Activated CD4-positive, alpha-beta T cell treated with anti-CD3 and anti-CD28 coated beads, Interleukin-2, amount 10 ng/mL, durations not matched to agents 24 days and 14 days (primary cell): Measurements from ENCODE around the gene ADM2. TPM values are rescaled to one million over a fixed set of nuclear protein-coding genes. Genes with fewer than 3 reads are reported as not detected.
A peak's percentile ranks its signal among the peaks of the same experiment; 100 is the strongest.

Experiments used
- DNase-seq: peaks from one replicate; pipeline ENCODE4 v3.0.0; 2022
- H3K27ac Mint-ChIP-seq: one replicate; pipeline ENCODE4 v1.8.0; 2022; ENCODE audit warnings: mild to moderate bottlenecking, mixed read lengths
- H3K27me3 Mint-ChIP-seq: one replicate; pipeline ENCODE4 v1.8.0; 2022; ENCODE audit warnings: mixed read lengths
- H3K36me3 Mint-ChIP-seq: one replicate; pipeline ENCODE4 v1.8.0; 2022; ENCODE audit warnings: low read depth, mild to moderate bottlenecking, mixed read lengths
- H3K4me1 Mint-ChIP-seq: one replicate; pipeline ENCODE4 v1.8.0; 2021; ENCODE audit warnings: mixed read lengths
- H3K4me3 Mint-ChIP-seq: one replicate; pipeline ENCODE4 v1.8.0; 2022; ENCODE audit warnings: mild to moderate bottlenecking, moderate library complexity, mixed read lengths
- H3K9me3 Mint-ChIP-seq: one replicate; pipeline ENCODE4 v1.8.0; 2021; ENCODE audit warnings: mixed read lengths
- intact Hi-C: fragments of 100-400 bp; cut with micrococcal nuclease; formaldehyde crosslinking; loops from one replicate; pipeline ENCODE4 v1.15.1; 2023
- total RNA-seq: library from RNA; stranded (reverse); gene quantifications from 2 replicates; pipeline ENCODE4 v1.2.3, GENCODE V29; 2022

Gene ADM2
- total RNA-seq, 1 donor from 2014 or later = 3.2 TPM

- no peak for DNase-seq
Observed at GRCh38 chr22:50490531-50491308, 9.4 kb downstream of the ADM2 start.

GRCh38 chr22:50497093-50497492 lies 15.8 kb downstream of the ADM2 start:
- H3K36me3 Mint-ChIP-seq = no peaks in the 10 kb centered on the region
- DNase-seq = no peak
- H3K4me1 Mint-ChIP-seq = peaks cover 6% of the 10 kb centered on the region
- no peaks in the 10 kb centered on the region for H3K9me3 Mint-ChIP-seq
- H3K27me3 Mint-ChIP-seq = peaks cover 5% of the 10 kb centered on the region
- intact Hi-C loops = no loop called here
- H3K27ac Mint-ChIP-seq = no peak overlapping the region
- no peak overlapping the region for H3K4me3 Mint-ChIP-seq

More at GRCh38 chr22:50490531-50491308, 9.4 kb downstream of the ADM2 start:
- Mint-ChIP-seq H3K27ac (peak overlapping the region; percentile 65), H3K27me3 (peaks cover under 1% of the 10 kb centered on the region), H3K4me3 (peak overlapping the region; percentile 62), H3K4me1 (peaks cover 6% of the 10 kb centered on the region), H3K36me3 (no peaks in the 10 kb centered on the region), H3K9me3 (no peaks in the 10 kb centered on the region)
- intact Hi-C loops = no loop called here

- no peaks in the 10 kb centered on the region for H3K9me3 Mint-ChIP-seq
- intact Hi-C loops = loop anchor here (2.0 kb wide), 1 partner anchor 24 kb away; the partner anchor contains the start of gene SBF1
- peaks cover 2% of the 10 kb centered on the region for H3K36me3 Mint-ChIP-seq
- H3K27me3 Mint-ChIP-seq = peaks cover 5% of the 10 kb centered on the region
- peaks cover 6% of the 10 kb centered on the region for H3K4me1 Mint-ChIP-seq
- H3K4me3 Mint-ChIP-seq = no peak overlapping the region
- H3K27ac Mint-ChIP-seq = no peak overlapping the region
- peak; percentile 93 for DNase-seq
Observed at GRCh38 chr22:50498322-50498890, 17.1 kb downstream of the ADM2 start.

- no peak overlapping the region for H3K4me3 Mint-ChIP-seq
- intact Hi-C loops = loop anchor here (10.0 kb wide), 1 partner anchor 156 kb away; the partner anchor contains the start of gene PPP6R2
Observed at GRCh38 chr22:50500452-50500851, 19.1 kb downstream of the ADM2 start.

DNA sequence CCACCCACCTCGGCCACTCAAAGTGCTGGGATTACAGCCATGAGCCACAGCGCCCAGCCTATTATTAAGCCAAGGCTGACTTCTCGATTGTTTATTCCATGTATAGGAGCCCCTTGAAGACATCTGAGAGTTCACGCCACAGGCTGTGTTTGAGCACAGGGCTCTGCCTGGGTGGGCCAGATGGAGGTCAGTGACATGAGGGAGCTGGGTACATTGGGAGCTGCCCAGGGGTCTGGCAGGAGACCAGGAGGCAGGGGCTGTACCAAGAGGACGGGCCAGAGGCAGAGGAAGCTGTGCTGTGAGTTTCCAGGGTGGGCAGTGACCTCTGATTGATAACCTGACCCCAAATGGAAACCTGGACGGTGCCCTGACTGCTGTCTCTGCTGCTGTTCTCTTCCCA lies 20.8 kb downstream of the ADM2 start:
- Mint-ChIP-seq H3K4me1 (peaks cover 6% of the 10 kb centered on the region), H3K27ac (no peak overlapping the region), H3K36me3 (peaks cover 4% of the 10 kb centered on the region), H3K4me3 (no peak overlapping the region), H3K9me3 (no peaks in the 10 kb centered on the region), H3K27me3 (peaks cover under 1% of the 10 kb centered on the region)
- no peak for DNase-seq
- intact Hi-C loops = loop anchor here (10.0 kb wide), 1 partner anchor 157 kb away; the partner anchor contains the start of gene PPP6R2

More at GRCh38 chr22:50500452-50500851, 19.1 kb downstream of the ADM2 start:
- Mint-ChIP-seq H3K27me3 (peaks cover 5% of the 10 kb centered on the region), H3K27ac (no peak overlapping the region), H3K9me3 (no peaks in the 10 kb centered on the region), H3K36me3 (peaks cover 2% of the 10 kb centered on the region), H3K4me1 (peaks cover 6% of the 10 kb centered on the region)
- DNase-seq = no peak

- Mint-ChIP-seq H3K36me3 (peaks cover 4% of the 10 kb centered on the region), H3K9me3 (no peaks in the 10 kb centered on the region), H3K27me3 (no peaks in the 10 kb centered on the region), H3K4me3 (no peak overlapping the region), H3K4me1 (peaks cover 6% of the 10 kb centered on the region), H3K27ac (no peak overlapping the region)
- DNase-seq = no peak
- intact Hi-C loops = loop anchor here (10.0 kb wide), 1 partner anchor 158 kb away; the partner anchor contains the start of gene PPP6R2
Observed at GRCh38 chr22:50502628-50503474, 21.5 kb downstream of the ADM2 start.

DNA sequence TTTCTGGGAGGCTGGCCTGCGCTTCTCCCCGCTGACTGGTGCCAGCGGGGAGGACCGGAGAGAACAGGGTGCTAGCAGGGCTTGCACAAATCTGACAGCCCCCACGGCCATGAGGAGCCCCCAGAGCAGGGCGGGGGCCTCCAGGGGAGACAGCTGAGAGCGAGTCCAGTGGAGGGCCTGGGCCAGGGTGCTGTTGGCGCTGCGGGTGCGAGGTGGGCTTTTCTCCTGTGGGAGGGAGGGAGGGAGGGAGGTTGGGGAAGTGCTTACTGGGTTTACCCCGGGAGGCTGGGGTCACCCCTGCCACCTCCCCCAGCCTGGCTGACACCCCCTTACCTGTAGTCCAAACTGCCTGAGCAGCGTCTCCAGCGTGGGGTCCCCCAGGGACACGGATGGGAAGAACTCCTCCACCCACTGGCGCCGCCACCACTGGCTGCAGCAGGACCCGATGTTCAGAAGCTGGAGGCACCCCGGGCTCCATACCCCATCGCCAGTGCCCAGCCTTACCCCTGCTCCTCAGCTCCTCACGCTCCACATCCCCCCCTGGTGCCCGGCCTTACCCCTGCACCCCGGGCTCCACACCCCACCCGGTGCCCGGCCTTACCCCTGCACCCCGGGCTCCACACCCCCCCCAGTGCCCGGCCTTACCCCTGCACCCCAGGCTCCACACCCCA lies 22.3 kb downstream of the ADM2 start:
- Mint-ChIP-seq H3K27ac (no peak overlapping the region), H3K36me3 (peaks cover 4% of the 10 kb centered on the region)
- DNase-seq = no peak

GRCh38 chr22:50504369-50505211 lies 23.2 kb downstream of the ADM2 start:
- Mint-ChIP-seq H3K9me3 (no peaks in the 10 kb centered on the region), H3K36me3 (peaks cover 6% of the 10 kb centered on the region), H3K27me3 (peaks cover 1% of the 10 kb centered on the region), H3K27ac (no peak overlapping the region), H3K4me3 (no peak overlapping the region), H3K4me1 (peaks cover 11% of the 10 kb centered on the region)
- intact Hi-C loops = loop anchor here (5.0 to 10.0 kb wide), 3 partner anchors 52 to 252 kb away; partner anchors contain the start of genes HDAC10 and PPP6R2
- no peak for DNase-seq

More for the DNA sequence above, 22.3 kb downstream of the ADM2 start:
- Mint-ChIP-seq H3K27me3 (peaks cover 1% of the 10 kb centered on the region), H3K4me1 (peaks cover 3% of the 10 kb centered on the region), H3K4me3 (no peak overlapping the region), H3K9me3 (no peaks in the 10 kb centered on the region)
- intact Hi-C loops = loop anchor here (10.0 kb wide), 1 partner anchor 159 kb away; the partner anchor contains the start of gene PPP6R2

DNA sequence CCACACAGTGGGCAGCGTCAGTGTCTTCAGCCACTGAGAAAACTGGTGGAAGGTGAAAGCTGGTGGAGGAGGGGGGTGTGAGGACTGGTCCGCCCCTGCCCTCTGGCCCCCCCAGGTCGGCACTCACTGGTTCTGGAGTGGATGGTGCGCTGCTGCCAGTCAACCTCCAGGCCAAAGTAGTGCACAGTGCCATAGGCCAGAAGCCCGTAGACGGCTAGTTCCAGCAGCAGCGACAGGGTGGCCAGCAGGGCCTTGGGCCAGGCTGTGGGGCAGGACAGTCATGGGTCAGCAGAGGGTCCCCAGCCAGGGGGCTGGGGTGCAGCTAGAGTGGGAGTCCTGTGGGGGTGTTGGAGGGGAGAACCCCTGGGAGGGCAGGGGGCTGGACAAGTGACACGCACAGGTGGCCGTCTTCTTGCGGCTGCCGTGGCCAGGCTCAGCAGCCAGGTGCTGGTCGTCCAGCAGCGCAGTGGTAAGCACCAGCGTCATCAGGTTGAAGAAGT lies 24.0 kb downstream of the ADM2 start:
- peaks cover 7% of the 10 kb centered on the region for H3K36me3 Mint-ChIP-seq
- H3K4me1 Mint-ChIP-seq = peaks cover 12% of the 10 kb centered on the region
- no peak overlapping the region for H3K27ac Mint-ChIP-seq
- H3K27me3 Mint-ChIP-seq = peaks cover 1% of the 10 kb centered on the region
- DNase-seq = no peak
- H3K9me3 Mint-ChIP-seq = no peaks in the 10 kb centered on the region
- no peak overlapping the region for H3K4me3 Mint-ChIP-seq
- intact Hi-C loops = loop anchor here (5.0 to 10.0 kb wide), 3 partner anchors 53 to 253 kb away; partner anchors contain the start of genes HDAC10 and PPP6R2

- intact Hi-C loops = loop anchor here (5.0 to 10.0 kb wide), 3 partner anchors 54 to 254 kb away; partner anchors contain the start of genes HDAC10 and PPP6R2
- Mint-ChIP-seq H3K9me3 (no peaks in the 10 kb centered on the region), H3K4me3 (peak overlapping the region; percentile 90), H3K27me3 (peaks cover 1% of the 10 kb centered on the region), H3K4me1 (peaks cover 10% of the 10 kb centered on the region), H3K36me3 (peaks cover 7% of the 10 kb centered on the region), H3K27ac (no peak overlapping the region)
- no peak for DNase-seq
Observed at GRCh38 chr22:50505776-50506610, 24.6 kb downstream of the ADM2 start.

DNA sequence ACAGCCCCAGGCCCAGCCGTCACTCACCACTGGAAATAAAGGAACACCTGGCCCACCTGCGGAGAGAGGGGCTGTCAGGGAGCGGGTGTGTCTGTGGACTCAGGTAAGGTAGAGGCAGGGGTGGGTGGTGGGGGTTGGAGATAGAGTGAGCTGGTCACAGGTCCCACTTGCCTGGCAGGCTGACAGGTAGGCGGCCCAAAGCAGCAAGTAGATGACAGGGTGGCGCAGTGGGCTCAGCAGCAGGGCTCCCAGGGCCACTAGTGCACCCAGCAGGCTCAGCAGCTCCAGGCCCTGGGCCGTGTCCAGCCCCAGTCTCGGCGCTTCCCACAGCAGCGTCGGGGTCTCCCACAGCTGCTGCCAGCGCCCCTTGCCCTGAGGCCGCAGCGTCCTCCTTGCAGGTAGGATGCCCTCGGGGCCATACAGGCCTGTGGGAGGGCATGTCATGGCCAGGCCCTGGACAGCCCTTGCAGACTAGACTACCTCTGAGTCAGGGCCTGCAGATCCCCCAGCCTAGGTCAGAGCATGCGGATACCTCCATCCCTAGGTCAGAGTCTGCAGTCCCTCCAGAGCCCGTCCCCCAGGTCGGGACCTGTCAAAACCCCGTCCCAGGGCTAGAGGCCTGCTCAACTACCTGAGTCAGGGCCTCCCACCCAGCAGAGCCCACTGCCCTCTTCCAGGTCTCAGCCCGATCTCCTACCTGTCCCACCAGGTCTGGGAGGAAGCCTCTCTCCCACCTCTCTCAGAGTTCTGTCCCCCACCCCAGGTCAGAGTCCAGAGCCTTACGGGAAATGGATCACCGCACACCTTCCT lies 25.5 kb downstream of the ADM2 start:
- Mint-ChIP-seq H3K27me3 (peaks cover 1% of the 10 kb centered on the region), H3K27ac (peak overlapping the region; percentile 63), H3K36me3 (peaks cover 7% of the 10 kb centered on the region), H3K4me1 (peaks cover 10% of the 10 kb centered on the region), H3K9me3 (no peaks in the 10 kb centered on the region), H3K4me3 (peak overlapping the region; percentile 90)
- intact Hi-C loops = loop anchor here (1.0 to 10.0 kb wide), 4 partner anchors 55 to 255 kb away; partner anchors contain the start of genes CHKB, HDAC10 and PPP6R2
- DNase-seq = no peak
